GM12892 (cell line): ENCODE results near the gene METTL24.

Experiments
- POLR2A ChIP-seq: IDR thresholded peaks from 2 replicates; pipeline ENCODE4 v1.6.1; 2011; ENCODE audit warnings: low read depth, low read length, control low read depth
- POLR2AphosphoS5 ChIP-seq: IDR thresholded peaks from 2 replicates; pipeline ENCODE4 v1.6.1; 2011; ENCODE audit warnings: low read depth, low read length, control low read depth
- TAF1 ChIP-seq: IDR thresholded peaks from 2 replicates; pipeline ENCODE4 v1.6.1; 2011; ENCODE audit warnings: low read depth, mild to moderate bottlenecking, control low read depth, low read length, borderline replicate concordance

- no peak for TF ChIP-seq POLR2A
- TF ChIP-seq POLR2AphosphoS5 = no peak
- no peak for TF ChIP-seq TAF1
These were observed 33.0 kb downstream of the METTL24 start for GRCh38 chr6:110325197-110325596.
